Lower leg skin (tissue), 4 donors: ENCODE results near the gene ASXL2. TPM values are rescaled to one million over a fixed set of nuclear protein-coding genes. Genes with fewer than 3 reads are reported as not detected.
"Not testable (repeated sequence)": the region's sequence is repeated elsewhere in the genome, so short reads cannot be mapped to it uniquely, and the experiment has no call there.

Experiments used
- DNase-seq, 2 donors: peaks; one replicate each; pipeline ENCODE4 v3.0.0-alpha.2; 2019; ENCODE audit warnings: low spot score in 2 of 2
- H3K4me3 ChIP-seq: fragments of 200-600 bp; sonication (generic); 2 replicates; pipeline ENCODE4 v1.5.1; 2017; ENCODE audit warnings: mild to moderate bottlenecking, low read depth; ENCODE audit not compliant: poor library complexity, severe bottlenecking
- CTCF ChIP-seq, 3 donors: fragments of 450-650 bp; IDR thresholded peaks; one replicate each; pipeline ENCODE4 v1.5.1; 2016; ENCODE audit warnings: antibody characterized with exemption in 3 of 3, mild to moderate bottlenecking in 3 of 3, moderate library complexity in 2 of 3
- POLR2A ChIP-seq, 2 donors: fragments of 450-650 bp; IDR thresholded peaks; one replicate each; pipeline ENCODE4 v1.6.1; 2016 to 2017; ENCODE audit warnings: antibody characterized with exemption in 2 of 2, mild to moderate bottlenecking in 1 of 2, moderate library complexity in 1 of 2
- WGBS, 2 donors: methylation state at CpG; one replicate each; pipeline ENCODE4 v1.1.5; 2018; 5-methylcytosine and 5-hydroxymethylcytosine counted together
- intact Hi-C: fragments of 100-400 bp; cut with DNase I; formaldehyde crosslinking; loops from one replicate; pipeline ENCODE4 v1.15.0; 2023; ENCODE audit warnings: low total_unique reads
- total RNA-seq, 4 donors: library from RNA; depleted of rRNA; stranded (reverse); fragments of >200 nt; gene quantifications; one replicate each; pipeline ENCODE4 v1.1.0, GENCODE V29; 2016

Gene ASXL2
- total RNA-seq, 4 donors from 2014 or later: 15.1 to 21.4 (median 20.0) TPM

- intact Hi-C loops: no loop called here
- no peak overlapping the region for H3K4me3 ChIP-seq
- TF ChIP-seq CTCF (IDR thresholded peaks at IDR 0.05): no peak
- TF ChIP-seq POLR2A (IDR thresholded peaks at IDR 0.05): no peak
- 79 to 82% methylated on average over 4 of the region's 4 CpGs for WGBS, 2 donors
- no peak for DNase-seq
These were observed 19.2 kb upstream of the ASXL2 start for GRCh38 chr2:25897506-25897905.

GRCh38 chr2:25896308-25896707 lies 18.0 kb upstream of the ASXL2 start:
- WGBS, 2 donors: 85 to 95% methylated on average over 9 of the region's 9 CpGs
- intact Hi-C loops, H3K4me3 ChIP-seq: not testable (repeated sequence)
- DNase-seq: peak in 1 of 2 donors; percentile 15

- intact Hi-C loops: no loop called here
- DNase-seq: peak in 1 of 2 donors; percentile 4
- TF ChIP-seq POLR2A (IDR thresholded peaks at IDR 0.05) (no peak), CTCF (IDR thresholded peaks at IDR 0.05) (no peak)
- no peak overlapping the region for H3K4me3 ChIP-seq
These were observed 17.3 kb upstream of the ASXL2 start for GRCh38 chr2:25895610-25896009.

- DNase-seq: peak in 1 of 2 donors; percentile 17
- WGBS, 2 donors: 83 to 84% methylated on average over 7 of the region's 7 CpGs
- intact Hi-C loops: no loop called here
- H3K4me3 ChIP-seq: no peak overlapping the region
- TF ChIP-seq CTCF (IDR thresholded peaks at IDR 0.05): no peak
- no peak for TF ChIP-seq POLR2A (IDR thresholded peaks at IDR 0.05)
These were observed 16.7 kb upstream of the ASXL2 start for GRCh38 chr2:25895018-25895417.

- TF ChIP-seq POLR2A (IDR thresholded peaks at IDR 0.05) (no peak), CTCF (IDR thresholded peaks at IDR 0.05) (no peak)
- no peak overlapping the region for H3K4me3 ChIP-seq
- intact Hi-C loops: no loop called here
- WGBS, 2 donors: 73 to 77% methylated on average over 8 of the region's 8 CpGs
- DNase-seq: peak in 1 of 2 donors; percentile 57
These were observed 16.0 kb upstream of the ASXL2 start for GRCh38 chr2:25894135-25894830.

- no peak overlapping the region for H3K4me3 ChIP-seq
- intact Hi-C loops: no loop called here
- DNase-seq: no peak
- 93 to 98% methylated on average over 5 of the region's 5 CpGs for WGBS, 2 donors
- TF ChIP-seq POLR2A (IDR thresholded peaks at IDR 0.05) (no peak), CTCF (IDR thresholded peaks at IDR 0.05) (no peak)
These were observed 13.4 kb upstream of the ASXL2 start for GRCh38 chr2:25891672-25892071.
